AG09319 (cell line): ENCODE measurements around the gene SNUPN.

Source experiments
- DNase-seq: peaks from one replicate; pipeline ENCODE4 v3.0.0-alpha.2; 2010; ENCODE audit warnings: low read depth; ENCODE audit errors: extremely low read depth
- TF ChIP-seq, protein P1 (sequence below): IDR thresholded peaks from 2 replicates; pipeline ENCODE4 v1.5.1; 2011; ENCODE audit warnings: low read depth, mild to moderate bottlenecking, inconsistent platforms, low read length, moderate library complexity

Gene SNUPN

DNA sequence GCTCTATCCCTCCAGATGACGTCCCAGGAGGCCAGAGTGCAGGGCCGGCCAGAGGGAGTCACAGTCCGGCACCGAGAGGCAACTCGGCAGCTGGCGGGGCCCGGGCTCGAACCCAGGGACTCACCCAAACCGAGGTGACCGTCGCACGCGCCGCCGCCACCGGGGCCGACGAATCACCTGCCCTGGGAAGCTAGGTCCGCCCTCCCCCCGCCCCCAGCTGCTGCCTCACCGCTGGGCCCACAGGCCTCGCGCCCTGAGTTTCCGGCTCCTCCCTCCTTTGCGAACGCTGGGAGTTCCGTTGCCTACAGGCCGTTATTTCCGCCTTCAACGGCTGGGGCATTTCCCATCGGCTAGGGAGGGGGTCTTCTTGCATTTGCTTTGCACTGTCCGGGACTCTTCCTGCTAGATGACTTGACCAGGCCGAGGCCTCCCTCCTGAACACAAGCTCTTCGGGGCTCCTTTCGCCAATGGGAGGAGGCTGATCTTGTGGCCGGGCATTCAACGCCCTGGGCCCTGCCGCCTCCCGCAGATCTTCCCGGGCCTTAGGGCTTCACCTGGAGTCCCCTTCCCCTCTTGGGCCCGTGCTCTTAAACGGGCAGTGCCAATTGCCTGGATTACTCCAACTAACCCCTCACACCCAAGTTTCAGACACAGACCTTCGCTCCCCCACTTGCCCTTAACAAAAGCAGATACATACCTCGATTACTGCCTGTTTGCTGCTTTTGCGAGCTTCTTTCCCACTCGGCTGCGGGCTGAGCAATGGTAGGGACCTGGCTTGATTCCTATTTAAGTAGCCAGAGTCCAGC lies at the start of gene SNUPN:
SNUPN (minus strand) TSS at position 184 of the 806 bp plus-strand sequence. CDS start 4,674 bp downstream, outside the sequence.
- TF ChIP-seq, protein P1, sequence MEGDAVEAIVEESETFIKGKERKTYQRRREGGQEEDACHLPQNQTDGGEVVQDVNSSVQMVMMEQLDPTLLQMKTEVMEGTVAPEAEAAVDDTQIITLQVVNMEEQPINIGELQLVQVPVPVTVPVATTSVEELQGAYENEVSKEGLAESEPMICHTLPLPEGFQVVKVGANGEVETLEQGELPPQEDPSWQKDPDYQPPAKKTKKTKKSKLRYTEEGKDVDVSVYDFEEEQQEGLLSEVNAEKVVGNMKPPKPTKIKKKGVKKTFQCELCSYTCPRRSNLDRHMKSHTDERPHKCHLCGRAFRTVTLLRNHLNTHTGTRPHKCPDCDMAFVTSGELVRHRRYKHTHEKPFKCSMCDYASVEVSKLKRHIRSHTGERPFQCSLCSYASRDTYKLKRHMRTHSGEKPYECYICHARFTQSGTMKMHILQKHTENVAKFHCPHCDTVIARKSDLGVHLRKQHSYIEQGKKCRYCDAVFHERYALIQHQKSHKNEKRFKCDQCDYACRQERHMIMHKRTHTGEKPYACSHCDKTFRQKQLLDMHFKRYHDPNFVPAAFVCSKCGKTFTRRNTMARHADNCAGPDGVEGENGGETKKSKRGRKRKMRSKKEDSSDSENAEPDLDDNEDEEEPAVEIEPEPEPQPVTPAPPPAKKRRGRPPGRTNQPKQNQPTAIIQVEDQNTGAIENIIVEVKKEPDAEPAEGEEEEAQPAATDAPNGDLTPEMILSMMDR: no peak
- peak; percentile 81 for DNase-seq

DNA sequence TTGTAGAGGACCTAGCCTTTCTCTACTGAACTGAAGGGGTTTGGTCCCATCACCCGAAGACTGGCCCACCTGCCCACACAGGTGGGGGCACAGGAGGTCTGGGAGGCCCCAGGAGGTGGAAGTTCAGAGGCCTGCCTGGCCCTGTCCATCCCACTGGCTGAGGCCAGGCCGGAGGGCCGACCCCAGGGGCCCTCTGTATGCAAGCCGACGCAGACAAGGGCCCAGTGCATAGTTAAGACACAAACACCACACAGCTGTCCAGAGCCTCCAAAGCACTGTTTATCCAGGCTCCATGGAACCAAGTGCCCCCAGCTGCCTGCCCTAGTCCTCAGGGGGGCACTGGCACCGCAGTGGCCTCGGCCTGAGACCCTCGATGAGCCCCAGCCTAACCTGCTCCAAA lies 48.8 kb upstream of the SNUPN start:
- TF ChIP-seq, protein P1: no peak
- no peak for DNase-seq

DNA sequence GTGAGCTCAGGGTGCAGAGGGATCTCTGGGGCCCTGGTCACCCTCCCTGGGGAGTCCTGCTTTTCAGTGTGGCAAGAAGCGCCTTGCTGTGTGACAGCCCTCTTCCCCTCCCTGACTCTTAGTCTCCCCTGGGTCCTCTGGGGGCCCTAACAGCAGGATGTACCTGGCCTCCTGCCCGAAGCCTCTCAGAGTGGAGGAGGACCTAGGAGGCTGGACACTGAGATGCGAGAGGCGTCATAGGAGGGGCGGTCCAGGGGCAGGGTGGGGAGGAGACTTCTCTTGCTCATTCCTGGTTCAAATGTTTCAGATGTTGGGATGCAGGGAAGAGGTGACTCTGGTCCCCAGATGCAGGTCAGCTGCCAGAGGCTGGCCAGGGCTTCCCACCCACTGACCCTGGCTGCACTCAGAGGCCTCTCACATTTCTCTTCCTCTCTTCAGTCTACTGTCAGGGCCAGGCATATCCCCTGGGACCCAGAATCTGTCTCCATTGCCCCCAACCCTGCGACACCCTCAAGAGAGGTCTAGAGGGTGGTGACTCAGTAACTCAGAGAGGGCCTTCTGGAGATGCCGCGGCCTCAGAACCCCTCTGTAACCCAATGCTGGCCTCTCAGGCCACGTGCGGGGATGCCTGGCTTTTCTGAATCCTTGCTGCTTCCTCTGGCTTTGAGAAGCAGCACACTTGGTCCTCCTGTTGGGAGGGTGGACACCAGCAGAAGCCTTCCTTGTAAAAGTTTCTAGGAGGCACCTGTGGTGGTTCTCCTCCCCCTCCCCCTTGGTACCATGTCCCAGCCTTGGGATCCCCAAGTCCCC lies 48.1 kb upstream of the SNUPN start:
- TF ChIP-seq, protein P1: no peak
- peak; percentile 23 for DNase-seq

DNA sequence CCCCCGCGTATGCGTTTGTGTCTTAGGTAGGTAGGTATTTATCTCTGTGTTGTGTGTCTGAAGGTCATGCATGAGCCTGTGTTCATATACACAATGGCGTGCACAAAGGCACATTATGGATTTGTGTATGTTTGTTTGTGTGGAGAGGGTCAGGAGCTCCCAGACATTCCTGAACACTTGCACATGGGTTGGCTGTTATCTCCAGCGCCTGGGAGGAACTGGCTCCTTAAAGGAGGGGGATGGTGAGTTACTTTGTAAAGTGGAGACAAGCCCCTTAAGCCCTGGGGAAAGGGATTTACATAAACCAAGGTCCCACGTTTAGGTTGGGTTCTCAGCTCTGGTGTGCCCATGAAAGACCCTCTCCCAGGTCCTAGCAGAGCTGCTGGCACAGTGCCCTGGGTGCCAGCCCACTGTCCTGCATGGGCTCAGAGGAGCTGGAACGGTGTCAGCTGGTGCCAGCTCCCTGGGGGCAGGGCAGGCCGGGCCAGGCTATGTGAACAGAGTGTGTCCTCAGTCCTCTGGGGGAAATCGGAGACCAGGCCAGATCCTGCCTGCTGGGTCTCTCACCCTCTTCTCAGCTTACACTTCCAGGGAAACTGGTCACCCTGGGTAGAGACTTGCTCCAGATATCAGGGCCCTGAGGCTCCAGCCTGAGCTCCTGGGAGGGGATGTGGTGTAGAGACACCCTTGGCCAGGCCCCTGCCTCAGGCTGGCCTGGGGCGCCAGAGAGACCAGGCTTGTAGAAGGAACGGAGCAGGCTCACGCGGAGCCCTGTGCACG lies 47.3 kb upstream of the SNUPN start:
- TF ChIP-seq, protein P1: no peak
- no peak for DNase-seq

DNA sequence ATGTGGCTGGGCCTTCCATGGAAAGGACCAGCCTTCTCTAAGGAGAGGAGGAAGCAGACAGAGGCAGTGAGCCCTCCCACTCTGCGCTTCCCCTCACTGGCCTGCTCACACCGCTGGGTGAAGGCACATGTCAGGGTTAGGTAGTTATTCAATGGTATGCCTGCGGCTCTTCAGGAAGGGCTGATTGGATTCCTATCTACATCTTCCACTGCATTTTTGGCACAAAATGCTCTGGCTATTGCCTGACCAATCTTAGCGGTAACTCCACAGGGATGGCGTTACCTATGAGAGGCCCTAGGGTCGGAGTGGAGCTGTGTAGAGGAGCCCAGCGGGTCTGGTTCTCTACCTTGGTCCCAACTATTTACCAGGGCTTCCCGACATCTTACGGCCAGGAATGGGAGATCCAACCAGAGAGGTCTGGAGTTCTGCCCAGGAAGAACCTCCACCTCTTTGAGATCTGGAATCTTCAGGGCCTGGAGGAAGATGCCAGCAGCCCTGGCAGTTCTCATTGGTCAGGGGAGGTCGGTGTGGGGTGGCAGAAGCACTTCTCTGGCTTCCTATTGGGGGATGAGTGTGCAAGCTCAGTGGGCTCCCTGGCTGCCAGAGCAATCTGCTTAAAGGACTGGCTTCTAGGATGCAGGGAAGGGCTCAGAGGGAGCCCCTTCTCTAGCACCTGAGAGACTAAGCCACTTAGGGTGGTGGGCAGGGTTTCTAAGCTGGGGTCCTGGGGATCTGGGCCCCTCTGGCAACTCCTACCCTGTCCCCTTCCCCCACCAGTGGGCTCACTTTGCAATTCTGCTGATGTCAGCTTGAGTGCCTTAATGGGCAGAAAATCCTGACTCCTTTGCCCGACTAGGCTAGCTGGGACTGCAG lies 46.4 kb upstream of the SNUPN start:
- no peak for DNase-seq

DNA sequence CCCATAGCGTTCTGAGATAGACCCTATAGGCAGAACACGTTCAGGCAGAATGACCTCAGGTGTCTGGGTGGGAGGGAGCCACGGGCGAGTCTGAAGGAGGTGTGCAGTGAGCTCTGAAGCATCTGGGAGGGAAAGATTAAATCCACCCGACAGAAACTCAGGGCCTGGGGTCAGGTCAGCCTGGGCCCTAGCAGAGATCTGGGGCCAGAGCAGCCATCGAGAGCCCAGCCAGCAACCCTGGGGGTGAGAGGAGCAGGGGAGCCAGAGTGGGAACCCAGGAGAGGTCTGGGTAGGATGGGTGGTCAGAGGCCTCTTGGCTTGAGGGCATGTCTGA lies 44.3 kb upstream of the SNUPN start:
- TF ChIP-seq, protein P1: no peak
- DNase-seq: no peak

More for the DNA sequence above, 46.4 kb upstream of the SNUPN start:
- TF ChIP-seq, protein P1: no peak
